HFFc6 (cell line): ENCODE results near the gene PLD3. TPM values are rescaled to one million over a fixed set of nuclear protein-coding genes. Genes with fewer than 3 reads are reported as not detected.
A peak's percentile ranks its signal among the peaks of the same experiment; 100 is the strongest.
"Not testable (repeated sequence)": the region's sequence is repeated elsewhere in the genome, so short reads cannot be mapped to it uniquely, and the experiment has no call there.

Experiments
- DNase-seq: peaks from one replicate; pipeline ENCODE4 v3.0.0-alpha.2; 2018
- H3K27ac Mint-ChIP-seq: 2 replicates; pipeline ENCODE4 v1.8.0; 2020; ENCODE audit warnings: mild to moderate bottlenecking, mixed read lengths
- H3K27me3 Mint-ChIP-seq: 2 replicates; pipeline ENCODE4 v1.8.0; 2021; ENCODE audit warnings: mild to moderate bottlenecking, moderate library complexity, mixed read lengths; ENCODE audit not compliant: insufficient read depth
- H3K36me3 Mint-ChIP-seq: 2 replicates; pipeline ENCODE4 v1.8.0; 2021; ENCODE audit warnings: low read depth, mixed read lengths
- H3K4me1 Mint-ChIP-seq: 2 replicates; pipeline ENCODE4 v1.8.0; 2020; ENCODE audit warnings: low read depth, mixed read lengths
- H3K4me3 Mint-ChIP-seq: 2 replicates; pipeline ENCODE4 v1.8.0; 2020; ENCODE audit warnings: mild to moderate bottlenecking, moderate library complexity, mixed read lengths
- H3K9me3 Mint-ChIP-seq: 2 replicates; pipeline ENCODE4 v1.8.0; 2020; ENCODE audit warnings: mild to moderate bottlenecking, mixed read lengths
- CTCF ChIP-seq: fragments of 200-600 bp; sonication (generic); IDR thresholded peaks from 2 replicates; pipeline ENCODE4 v1.5.0; 2021; ENCODE audit warnings: antibody characterized with exemption, mild to moderate bottlenecking
- total RNA-seq, 6 experiments: library from RNA; stranded (reverse); fragmentation: NEBNext Ultra II Directional; extraction: Animal tissue kit (Norgen Biotek cat#: 25700); gene quantifications; 2 replicates in 1 of 6; 3 replicates in 5 of 6; pipeline ENCODE4 v1.2.3, GENCODE V29; 2021

PLD3 gene
- total RNA-seq, 6 experiments from 2014 or later, result 141 to 211 (median 152) TPM

- Mint-ChIP-seq H3K27ac (no peak overlapping the region), H3K4me1 (0 out of 2 replicates have a peak, but pooled peaks cover under 1% of the 10 kb centered on the region), H3K9me3 (no peaks in the 10 kb centered on the region), H3K27me3 (no peaks in the 10 kb centered on the region; the same call in 1 of the 2 replicates), H3K4me3 (no peak overlapping the region), H3K36me3 (peaks cover 11% of the 10 kb centered on the region; the same call in 1 of the 2 replicates)
- DNase-seq, result no peak
- TF ChIP-seq CTCF, result no peak
These were observed 17.4 kb upstream of the PLD3 start for GRCh38 chr19:40331052-40331451.

- Mint-ChIP-seq H3K4me3 (no peak overlapping the region), H3K9me3 (no peaks in the 10 kb centered on the region), H3K36me3 (peaks cover 13% of the 10 kb centered on the region; the same call in 1 of the 2 replicates), H3K27ac (no peak overlapping the region), H3K4me1 (0 out of 2 replicates have a peak, but pooled peaks cover 5% of the 10 kb centered on the region), H3K27me3 (no peaks in the 10 kb centered on the region; the same call in 1 of the 2 replicates)
- TF ChIP-seq CTCF, result no peak
- no peak for DNase-seq
These were observed 15.8 kb upstream of the PLD3 start for GRCh38 chr19:40332669-40333068.

- H3K27me3 Mint-ChIP-seq, H3K27ac Mint-ChIP-seq, H3K4me3 Mint-ChIP-seq, H3K9me3 Mint-ChIP-seq, H3K4me1 Mint-ChIP-seq, DNase-seq: not testable (repeated sequence)
- peaks cover 13% of the 10 kb centered on the region; the same call in 1 of the 2 replicates for H3K36me3 Mint-ChIP-seq
These were observed 15.4 kb upstream of the PLD3 start for GRCh38 chr19:40333083-40333482.

GRCh38 chr19:40335101-40335500 lies 13.4 kb upstream of the PLD3 start:
- no peaks in the 10 kb centered on the region; the same call in 1 of the 2 replicates for H3K27me3 Mint-ChIP-seq
- no peaks in the 10 kb centered on the region for H3K9me3 Mint-ChIP-seq
- H3K4me1 Mint-ChIP-seq, result 0 out of 2 replicates have a peak, but pooled peaks cover 5% of the 10 kb centered on the region
- H3K27ac Mint-ChIP-seq, result no peak overlapping the region
- no peak for DNase-seq
- peaks cover 22% of the 10 kb centered on the region; the same call in 1 of the 2 replicates for H3K36me3 Mint-ChIP-seq
- no peak for TF ChIP-seq CTCF
- no peak overlapping the region for H3K4me3 Mint-ChIP-seq

- H3K36me3 Mint-ChIP-seq, result peaks cover 20% of the 10 kb centered on the region; the same call in 1 of the 2 replicates
- no peak for DNase-seq
These were observed 12.5 kb upstream of the PLD3 start for GRCh38 chr19:40335855-40336600.

More at GRCh38 chr19:40335855-40336600, 12.5 kb upstream of the PLD3 start:
- Mint-ChIP-seq H3K27ac (peak overlapping the region; percentile 21; the same call in 1 of the 2 replicates), H3K4me3 (no peak overlapping the region), H3K27me3 (no peaks in the 10 kb centered on the region; the same call in 1 of the 2 replicates), H3K4me1 (0 out of 2 replicates have a peak, but pooled peaks cover 5% of the 10 kb centered on the region), H3K9me3 (no peaks in the 10 kb centered on the region)
- TF ChIP-seq CTCF, result no peak
